NCI-H524 (cell line): Measurements from ENCODE around the gene NFIC.
"Not testable (repeated sequence)": the region's sequence is repeated elsewhere in the genome, so short reads cannot be mapped to it uniquely, and the experiment has no call there.

Experiments used
- DNase-seq, 2 experiments: peaks; one replicate each; lab custom pipeline; 2025; lab: John Stamatoyannopoulos, UW

The NFIC gene

GRCh38 chr19:3452942-3453214, 86.5 kb downstream of the NFIC start:
- not testable (repeated sequence) for DNase-seq

- no peak for DNase-seq
Observed at GRCh38 chr19:3453840-3454239, 87.5 kb downstream of the NFIC start.

- no peak for DNase-seq
Observed at GRCh38 chr19:3454656-3455392, 88.4 kb downstream of the NFIC start.

- DNase-seq = no peak
Observed at GRCh38 chr19:3455393-3455955, 89.1 kb downstream of the NFIC start.

GRCh38 chr19:3455960-3456601, 89.7 kb downstream of the NFIC start:
- DNase-seq = no peak

- DNase-seq = no peak
Observed at GRCh38 chr19:3456925-3457527, 90.6 kb downstream of the NFIC start.

GRCh38 chr19:3457528-3458228, 91.3 kb downstream of the NFIC start:
- DNase-seq = no peak

GRCh38 chr19:3458229-3459088, 92.1 kb downstream of the NFIC start:
- DNase-seq = no peak

- DNase-seq = no peak
Observed at GRCh38 chr19:3459089-3459881, 92.9 kb downstream of the NFIC start.

- DNase-seq = no peak
Observed at GRCh38 chr19:3459965-3460582, 93.7 kb downstream of the NFIC start.

- DNase-seq = no peak
Observed at GRCh38 chr19:3462991-3463713, 96.8 kb downstream of the NFIC start.

- DNase-seq = no peak
Observed at GRCh38 chr19:3463714-3464586, 97.6 kb downstream of the NFIC start.

GRCh38 chr19:3464587-3465235, 98.3 kb downstream of the NFIC start:
- DNase-seq = no peak

GRCh38 chr19:3465552-3465951, 99.2 kb downstream of the NFIC start:
- DNase-seq = no peak

- no peak for DNase-seq
Observed at GRCh38 chr19:3466635-3467034, 100.3 kb downstream of the NFIC start.

- DNase-seq = no peak
Observed at GRCh38 chr19:3467437-3468198, 101.2 kb downstream of the NFIC start.

GRCh38 chr19:3468211-3468610, 101.8 kb downstream of the NFIC start:
- DNase-seq = no peak
